PC-3 (cell line): ENCODE results near the gene CDH4. TPM values are rescaled to one million over a fixed set of nuclear protein-coding genes. Genes with fewer than 3 reads are reported as not detected.

Source experiments
- ATAC-seq: fragments of 200-7000 bp; cut with Tn5 transposase; 2 replicates; pipeline ENCODE4 v1.9.1; 2020; ENCODE audit warnings: mild to moderate bottlenecking, moderate library complexity
- BruUV-seq: library from RNA; stranded (reverse); fragments of 400-500 nt; replicated peaks from 2 replicates; lab custom pipeline; 2021; lab: Mats Ljungman, UMichigan
- CTCF ChIA-PET: fragments of 300-600 bp; sonication (Branson Sonifier 250); formaldehyde crosslinking; loops from one replicate; lab custom pipeline; 2022; ENCODE audit warnings: antibody characterized with exemption; lab: Charles Lee
- POLR2A ChIA-PET: fragments of 300-600 bp; sonication (Branson Sonifier 250); formaldehyde crosslinking; loops from one replicate; lab custom pipeline; 2022; ENCODE audit warnings: antibody characterized with exemption; ENCODE audit not compliant: unreplicated experiment; lab: Charles Lee
- DNase-seq: peaks from one replicate; pipeline ENCODE4 v3.0.0-alpha.2; 2015
- H2AFZ ChIP-seq: fragments of 300-600 bp; sonication (generic); 2 replicates; pipeline ENCODE4 v1.6.0; 2016; ENCODE audit warnings: antibody characterized with exemption, low read length
- H3F3A ChIP-seq: fragments of 300-600 bp; sonication (generic); one replicate; pipeline ENCODE4 v1.6.0; 2017; ENCODE audit warnings: antibody characterized with exemption, low read length, control low read depth, mild to moderate bottlenecking; ENCODE audit not compliant: unreplicated experiment
- H3K27ac ChIP-seq: fragments of 300-600 bp; sonication (generic); 2 replicates; pipeline ENCODE4 v1.5.1; 2016; ENCODE audit warnings: mild to moderate bottlenecking, low read length
- H3K27me3 ChIP-seq: fragments of 300-600 bp; sonication (generic); 2 replicates; pipeline ENCODE4 v1.6.1; 2016; ENCODE audit warnings: low read length, mixed read lengths
- H3K36me3 ChIP-seq: fragments of 300-600 bp; sonication (generic); 2 replicates; pipeline ENCODE4 v1.6.1; 2016; ENCODE audit warnings: low read depth, mixed run types, low read length, mixed read lengths
- H3K4me1 ChIP-seq: fragments of 300-600 bp; sonication (generic); 2 replicates; pipeline ENCODE4 v1.5.1; 2016; ENCODE audit warnings: low read length; ENCODE audit not compliant: insufficient read depth
- H3K4me2 ChIP-seq: fragments of 300-600 bp; sonication (generic); 2 replicates; pipeline ENCODE4 v1.6.0; 2016; ENCODE audit warnings: low read length
- H3K4me3 ChIP-seq: fragments of 300-600 bp; sonication (generic); 2 replicates; pipeline ENCODE4 v1.5.1; 2016; ENCODE audit warnings: mild to moderate bottlenecking, low read length, mixed read lengths
- H3K79me2 ChIP-seq: fragments of 300-600 bp; sonication (generic); 2 replicates; pipeline ENCODE4 v1.6.1; 2017; ENCODE audit warnings: low read length, mixed read lengths
- H3K9ac ChIP-seq: fragments of 300-600 bp; sonication (generic); 2 replicates; pipeline ENCODE4 v1.6.0; 2016; ENCODE audit warnings: mild to moderate bottlenecking, low read length
- H3K9me2 ChIP-seq: fragments of 300-600 bp; sonication (generic); replicated peaks from 2 replicates; pipeline ENCODE4 v1.6.1; 2016; ENCODE audit warnings: mixed run types, low read length, mixed read lengths
- H3K9me3 ChIP-seq: fragments of 300-600 bp; sonication (generic); 2 replicates; pipeline ENCODE4 v1.6.1; 2016; ENCODE audit warnings: low read length, mixed read lengths
- H4K20me1 ChIP-seq: fragments of 300-600 bp; sonication (generic); 2 replicates; pipeline ENCODE4 v1.6.1; 2016; ENCODE audit warnings: low read length, mixed read lengths
- EZH2 ChIP-seq: fragments of 300-600 bp; sonication (generic); IDR thresholded peaks from one replicate; pipeline ENCODE4 v1.6.1; 2017; ENCODE audit warnings: antibody characterized with exemption, mild to moderate bottlenecking, low read length; ENCODE audit not compliant: unreplicated experiment
- EZH2phosphoT487 ChIP-seq: fragments of 300-600 bp; sonication (generic); IDR thresholded peaks from 2 replicates; pipeline ENCODE4 v1.6.1; 2018; ENCODE audit warnings: mild to moderate bottlenecking, antibody characterized with exemption, low read length, borderline replicate concordance
- intact Hi-C: fragments of 100-400 bp; cut with micrococcal nuclease; formaldehyde crosslinking; loops from 2 replicates; pipeline ENCODE4 v1.9.0; 2023
- total RNA-seq: library from RNA; depleted of rRNA; stranded (reverse); fragments of >200 nt; gene quantifications from 2 replicates; pipeline ENCODE4 v1.2.3, GENCODE V29; 2014
- TF ChIP-seq, protein P1 (sequence below): fragments of 300-600 bp; sonication (generic); conservative IDR thresholded peaks from 2 replicates; pipeline ENCODE4 v1.5.1; 2017; ENCODE audit warnings: antibody characterized with exemption, low read depth, mild to moderate bottlenecking, low read length

The CDH4 gene
- total RNA-seq, 1 experiment from 2014 or later, result not detected

DNA sequence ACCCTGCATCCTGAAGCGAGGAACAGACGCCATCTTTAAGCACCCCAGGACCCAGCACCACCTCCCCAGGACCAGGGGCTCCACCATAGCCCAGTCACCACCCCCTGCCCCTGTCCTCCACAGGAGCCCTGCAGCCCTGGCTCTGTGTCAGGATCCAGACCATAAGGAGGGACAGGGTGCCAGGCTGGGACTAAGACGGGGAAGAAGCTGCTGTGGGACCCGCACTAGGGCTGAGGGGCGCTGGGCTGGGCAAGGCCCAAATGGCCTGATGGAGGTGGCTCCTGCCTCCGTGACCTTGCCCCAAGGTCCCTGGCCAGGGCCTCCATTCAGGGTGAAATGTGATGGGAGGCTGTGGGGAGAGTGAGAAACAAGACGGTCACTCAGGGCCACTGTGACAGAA lies 428.0 kb downstream of the CDH4 start:
- H3K79me2 ChIP-seq, result no peaks in the 10 kb centered on the region
- no peaks in the 10 kb centered on the region for H3K36me3 ChIP-seq
- H2AFZ ChIP-seq, result no peak overlapping the region
- no peak overlapping the region for H3K9ac ChIP-seq
- H3K27me3 ChIP-seq, result peaks cover 49% of the 10 kb centered on the region
- no peak overlapping the region for H3K4me3 ChIP-seq
- H3K4me1 ChIP-seq, result no peaks in the 10 kb centered on the region
- intact Hi-C loops, result no loop called here
- DNase-seq, result no peak
- H3F3A ChIP-seq, result no peaks in the 10 kb centered on the region
- no peaks in the 10 kb centered on the region for H4K20me1 ChIP-seq
- no peak overlapping the region for H3K4me2 ChIP-seq
- ATAC-seq, result no peak
- no peak for TF ChIP-seq EZH2phosphoT487
- TF ChIP-seq, protein P1, sequence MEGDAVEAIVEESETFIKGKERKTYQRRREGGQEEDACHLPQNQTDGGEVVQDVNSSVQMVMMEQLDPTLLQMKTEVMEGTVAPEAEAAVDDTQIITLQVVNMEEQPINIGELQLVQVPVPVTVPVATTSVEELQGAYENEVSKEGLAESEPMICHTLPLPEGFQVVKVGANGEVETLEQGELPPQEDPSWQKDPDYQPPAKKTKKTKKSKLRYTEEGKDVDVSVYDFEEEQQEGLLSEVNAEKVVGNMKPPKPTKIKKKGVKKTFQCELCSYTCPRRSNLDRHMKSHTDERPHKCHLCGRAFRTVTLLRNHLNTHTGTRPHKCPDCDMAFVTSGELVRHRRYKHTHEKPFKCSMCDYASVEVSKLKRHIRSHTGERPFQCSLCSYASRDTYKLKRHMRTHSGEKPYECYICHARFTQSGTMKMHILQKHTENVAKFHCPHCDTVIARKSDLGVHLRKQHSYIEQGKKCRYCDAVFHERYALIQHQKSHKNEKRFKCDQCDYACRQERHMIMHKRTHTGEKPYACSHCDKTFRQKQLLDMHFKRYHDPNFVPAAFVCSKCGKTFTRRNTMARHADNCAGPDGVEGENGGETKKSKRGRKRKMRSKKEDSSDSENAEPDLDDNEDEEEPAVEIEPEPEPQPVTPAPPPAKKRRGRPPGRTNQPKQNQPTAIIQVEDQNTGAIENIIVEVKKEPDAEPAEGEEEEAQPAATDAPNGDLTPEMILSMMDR, result no peak
- TF ChIP-seq EZH2, result no peak
- ChIA-PET POLR2A (no interaction called here), CTCF (no interaction called here)
- no peaks in the 10 kb centered on the region for H3K9me3 ChIP-seq
- no peak overlapping the region for H3K27ac ChIP-seq
- BruUV-seq, result no TSS peak
- no peaks in the 10 kb centered on the region for H3K9me2 ChIP-seq

DNA sequence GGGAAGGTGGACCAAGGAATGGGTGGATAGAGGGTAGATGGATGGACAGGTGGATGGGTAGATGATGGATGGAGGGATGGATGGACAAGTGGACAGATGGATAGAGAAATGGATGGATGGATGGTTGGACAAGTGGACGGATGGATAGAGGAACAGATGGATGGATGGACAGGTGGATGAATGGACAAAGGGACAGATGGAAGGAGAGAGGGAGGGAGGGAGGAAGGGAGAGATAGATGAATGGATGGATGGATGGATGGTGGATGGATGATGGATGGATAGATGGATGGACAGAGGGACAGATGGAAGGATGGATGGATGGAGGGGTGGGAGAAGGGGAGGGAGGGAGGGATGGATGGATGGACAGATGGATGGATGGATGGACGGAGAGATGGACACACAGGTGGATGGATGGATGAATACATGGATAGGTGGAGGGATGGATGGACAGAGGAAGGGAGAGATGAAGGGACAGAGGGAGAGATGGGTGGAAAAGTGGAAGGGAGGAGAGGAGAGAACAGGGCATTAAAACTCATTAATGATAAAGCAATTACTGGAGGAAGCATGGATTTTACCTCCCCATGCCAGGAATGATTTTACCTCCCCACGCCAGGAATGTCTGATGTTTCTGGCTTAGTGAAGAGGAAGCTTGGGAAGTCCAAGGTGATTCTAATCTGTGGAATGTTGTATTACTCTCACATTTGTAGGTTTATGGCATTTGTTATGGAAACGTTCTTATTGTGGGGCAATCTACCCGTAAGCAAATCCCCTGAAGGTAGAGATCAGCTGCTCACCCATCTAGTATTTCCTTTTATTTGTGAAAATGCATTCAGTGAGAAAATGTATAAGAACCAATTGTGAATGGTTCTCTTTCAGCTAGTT lies 430.3 kb downstream of the CDH4 start:
- Histone ChIP-seq H3K36me3 (no peaks in the 10 kb centered on the region), H3K27me3 (peaks cover 70% of the 10 kb centered on the region), H3K9me2 (no peaks in the 10 kb centered on the region), H3K4me3 (no peak overlapping the region), H3K4me2 (no peak overlapping the region), H3K9ac (no peak overlapping the region), H3K79me2 (no peaks in the 10 kb centered on the region), H3F3A (no peaks in the 10 kb centered on the region), H2AFZ (no peak overlapping the region), H3K9me3 (no peaks in the 10 kb centered on the region), H3K4me1 (no peaks in the 10 kb centered on the region), H3K27ac (no peak overlapping the region), H4K20me1 (no peaks in the 10 kb centered on the region)
- ChIA-PET POLR2A (no interaction called here), CTCF (no interaction called here)
- no TSS peak for BruUV-seq
- ATAC-seq (no peak), DNase-seq (no peak)
- TF ChIP-seq EZH2phosphoT487 (no peak), EZH2 (no peak)
- TF ChIP-seq, protein P1, result no peak
- intact Hi-C loops, result no loop called here

DNA sequence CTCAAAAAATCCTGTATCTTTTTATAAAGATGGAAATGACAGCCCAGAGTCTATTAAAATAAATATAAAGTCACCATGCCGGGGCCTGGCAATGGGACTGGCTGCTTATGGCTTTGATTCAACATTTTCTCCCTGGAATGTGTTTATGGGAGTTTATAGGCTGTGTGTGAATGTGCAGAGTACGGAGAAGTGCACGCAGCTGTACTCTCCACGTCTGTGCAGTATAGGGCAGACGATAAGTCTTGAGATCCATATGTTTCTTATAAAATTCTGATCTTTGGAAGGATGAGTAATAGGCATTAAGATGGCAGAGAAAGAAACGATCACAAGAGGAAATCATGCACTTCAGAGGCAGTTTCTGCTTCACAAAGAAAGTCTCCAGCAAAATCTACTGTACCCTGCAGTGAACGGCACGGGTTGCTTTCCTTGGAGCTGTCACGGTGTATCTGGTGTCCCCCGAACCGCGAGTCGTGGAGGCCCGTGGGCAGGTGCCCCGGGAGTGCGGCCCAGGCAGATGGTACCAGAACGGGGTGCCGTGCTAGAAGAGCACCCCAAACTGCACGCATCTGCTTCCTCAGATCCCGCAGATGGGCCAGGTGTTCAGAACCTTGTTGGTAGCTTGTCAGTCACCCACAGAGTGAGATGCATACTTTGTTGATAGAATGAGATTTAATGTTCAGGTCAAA lies 431.1 kb downstream of the CDH4 start:
- Histone ChIP-seq H3K4me1 (no peaks in the 10 kb centered on the region), H3K27me3 (peaks cover 78% of the 10 kb centered on the region), H3K27ac (no peak overlapping the region), H3K9me2 (no peaks in the 10 kb centered on the region), H3K9ac (no peak overlapping the region), H3K36me3 (no peaks in the 10 kb centered on the region), H3K79me2 (no peaks in the 10 kb centered on the region), H3K4me3 (no peak overlapping the region), H3K9me3 (no peaks in the 10 kb centered on the region), H3K4me2 (no peak overlapping the region), H4K20me1 (no peaks in the 10 kb centered on the region), H2AFZ (no peak overlapping the region), H3F3A (no peaks in the 10 kb centered on the region)
- ChIA-PET CTCF (no interaction called here), POLR2A (no interaction called here)
- intact Hi-C loops, result no loop called here
- DNase-seq (no peak), ATAC-seq (no peak)
- TF ChIP-seq, protein P1, result no peak
- TF ChIP-seq EZH2 (no peak), EZH2phosphoT487 (no peak)
- no TSS peak for BruUV-seq
